HEK293 (cell line): ENCODE results near the gene KRT79.

Experiments
- BCL11A ChIP-seq: fragments of 450-650 bp; formaldehyde crosslinking; IDR thresholded peaks from 2 replicates; pipeline ENCODE4 v1.5.1; 2016; ENCODE audit warnings: low read depth, missing biosample characterization, missing genetic modification characterization
- FEZF1 ChIP-seq: fragments of 450-650 bp; formaldehyde crosslinking; IDR thresholded peaks from 2 replicates; pipeline ENCODE4 v1.5.1; 2016; ENCODE audit warnings: missing biosample characterization, missing genetic modification characterization
- GLI4 ChIP-seq: fragments of 450-650 bp; formaldehyde crosslinking; IDR thresholded peaks from 2 replicates; pipeline ENCODE4 v1.5.1; 2016; ENCODE audit warnings: missing biosample characterization, missing genetic modification characterization
- HIC1 ChIP-seq: fragments of 450-650 bp; formaldehyde crosslinking; IDR thresholded peaks from 2 replicates; pipeline ENCODE4 v1.5.1; 2016; ENCODE audit warnings: missing biosample characterization, missing genetic modification characterization
- HOXD13 ChIP-seq: sonication (generic); formaldehyde crosslinking; IDR thresholded peaks from 2 replicates; pipeline ENCODE4 v1.8.0; 2022; ENCODE audit warnings: missing genetic modification reagents, borderline replicate concordance
- IKZF3 ChIP-seq: fragments of 450-650 bp; IDR thresholded peaks from 2 replicates; pipeline ENCODE4 v1.5.0; 2018; ENCODE audit warnings: missing biosample characterization, mild to moderate bottlenecking, missing genetic modification characterization, moderate library complexity
- INSM2 ChIP-seq: fragments of 450-650 bp; formaldehyde crosslinking; IDR thresholded peaks from 2 replicates; pipeline ENCODE4 v1.5.1; 2016; ENCODE audit warnings: missing biosample characterization, missing genetic modification characterization
- KLF10 ChIP-seq: fragments of 450-650 bp; IDR thresholded peaks from 2 replicates; pipeline ENCODE4 v1.5.1; 2018; ENCODE audit warnings: missing biosample characterization, mild to moderate bottlenecking, missing genetic modification characterization
- PATZ1 ChIP-seq: fragments of 450-650 bp; formaldehyde crosslinking; IDR thresholded peaks from 2 replicates; pipeline ENCODE4 v1.5.1; 2016; ENCODE audit warnings: missing biosample characterization, missing genetic modification characterization
- PRDM1 ChIP-seq: fragments of 450-650 bp; formaldehyde crosslinking; IDR thresholded peaks from 2 replicates; pipeline ENCODE4; 2016; ENCODE audit warnings: missing biosample characterization, missing genetic modification characterization
- SP7 ChIP-seq: fragments of 450-650 bp; formaldehyde crosslinking; IDR thresholded peaks from 2 replicates; pipeline ENCODE4 v1.5.1; 2016; ENCODE audit warnings: missing biosample characterization, missing genetic modification characterization
- WT1 ChIP-seq: fragments of 450-650 bp; formaldehyde crosslinking; IDR thresholded peaks from 2 replicates; pipeline ENCODE4 v1.5.1; 2016; ENCODE audit warnings: missing biosample characterization, missing genetic modification characterization
- ZBTB17 ChIP-seq: fragments of 450-650 bp; formaldehyde crosslinking; IDR thresholded peaks from 2 replicates; pipeline ENCODE4 v1.5.1; 2016; ENCODE audit warnings: missing biosample characterization, missing genetic modification characterization
- ZBTB20 ChIP-seq: fragments of 450-650 bp; formaldehyde crosslinking; IDR thresholded peaks from 2 replicates; pipeline ENCODE4 v1.5.1; 2016; ENCODE audit warnings: missing biosample characterization, missing genetic modification characterization
- ZBTB6 ChIP-seq: fragments of 450-650 bp; formaldehyde crosslinking; IDR thresholded peaks from 2 replicates; pipeline ENCODE4 v1.5.1; 2017; ENCODE audit warnings: missing biosample characterization, missing genetic modification characterization
- ZBTB7A ChIP-seq: fragments of 450-650 bp; formaldehyde crosslinking; IDR thresholded peaks from 2 replicates; pipeline ENCODE4 v1.5.1; 2016; ENCODE audit warnings: low read depth, missing biosample characterization, missing genetic modification characterization
- ZBTB8A ChIP-seq: fragments of 450-650 bp; formaldehyde crosslinking; IDR thresholded peaks from 2 replicates; pipeline ENCODE4 v1.5.1; 2016; ENCODE audit warnings: missing biosample characterization, missing genetic modification characterization
- ZFHX2 ChIP-seq: fragments of 450-650 bp; formaldehyde crosslinking; conservative IDR thresholded peaks from 2 replicates; pipeline ENCODE4 v1.5.1; 2016; ENCODE audit warnings: missing biosample characterization, missing genetic modification characterization
- ZIC2 ChIP-seq: fragments of 450-650 bp; formaldehyde crosslinking; IDR thresholded peaks from 2 replicates; pipeline ENCODE4 v1.5.1; 2016; ENCODE audit warnings: missing biosample characterization, missing genetic modification characterization
- ZNF157 ChIP-seq: fragments of 450-650 bp; formaldehyde crosslinking; IDR thresholded peaks from 2 replicates; pipeline ENCODE4 v1.5.1; 2016; ENCODE audit warnings: missing biosample characterization, missing genetic modification characterization
- ZNF24 ChIP-seq: fragments of 450-650 bp; formaldehyde crosslinking; IDR thresholded peaks from 2 replicates; pipeline ENCODE4 v1.5.1; 2016; ENCODE audit warnings: missing biosample characterization, missing genetic modification characterization
- ZNF311 ChIP-seq: fragments of 450-650 bp; formaldehyde crosslinking; IDR thresholded peaks from 2 replicates; pipeline ENCODE4 v1.5.1; 2017; ENCODE audit warnings: missing biosample characterization, missing genetic modification characterization, borderline replicate concordance
- ZNF350 ChIP-seq: fragments of 450-650 bp; formaldehyde crosslinking; IDR thresholded peaks from 2 replicates; pipeline ENCODE4 v1.5.0; 2017; ENCODE audit warnings: missing biosample characterization, mild to moderate bottlenecking, missing genetic modification characterization
- ZNF391 ChIP-seq: fragments of 450-650 bp; formaldehyde crosslinking; IDR thresholded peaks from 2 replicates; pipeline ENCODE4 v1.5.1; 2016; ENCODE audit warnings: low read depth, missing biosample characterization, missing genetic modification characterization, borderline replicate concordance
- ZNF394 ChIP-seq: fragments of 450-650 bp; formaldehyde crosslinking; IDR thresholded peaks from 2 replicates; pipeline ENCODE4 v1.5.1; 2016; ENCODE audit warnings: missing biosample characterization, missing genetic modification characterization, mild to moderate bottlenecking, moderate library complexity, borderline replicate concordance
- ZNF449 ChIP-seq: fragments of 450-650 bp; formaldehyde crosslinking; IDR thresholded peaks from 2 replicates; pipeline ENCODE4 v1.5.1; 2017; ENCODE audit warnings: missing biosample characterization, mild to moderate bottlenecking, missing genetic modification characterization, moderate library complexity
- ZNF629 ChIP-seq: fragments of 450-650 bp; formaldehyde crosslinking; IDR thresholded peaks from 2 replicates; pipeline ENCODE4 v1.5.1; 2017; ENCODE audit warnings: missing biosample characterization, missing genetic modification characterization
- ZNF76 ChIP-seq: fragments of 450-650 bp; formaldehyde crosslinking; IDR thresholded peaks from 2 replicates; pipeline ENCODE4; 2016; ENCODE audit warnings: low read depth, missing biosample characterization, missing genetic modification characterization, borderline replicate concordance
- ZNF837 ChIP-seq: fragments of 450-650 bp; formaldehyde crosslinking; IDR thresholded peaks from 2 replicates; pipeline ENCODE4 v1.5.1; 2016; ENCODE audit warnings: missing biosample characterization, missing genetic modification characterization
- ZNF843 ChIP-seq: fragments of 450-650 bp; formaldehyde crosslinking; IDR thresholded peaks from 2 replicates; pipeline ENCODE4 v1.5.1; 2016; ENCODE audit warnings: missing biosample characterization, missing genetic modification characterization
- ZSCAN30 ChIP-seq: fragments of 450-650 bp; IDR thresholded peaks from 2 replicates; pipeline ENCODE4 v1.5.1; 2018; ENCODE audit warnings: missing biosample characterization, mild to moderate bottlenecking, missing genetic modification characterization, moderate library complexity

KRT79 gene

GRCh38 chr12:52873832-52874572, 39.9 kb upstream of the KRT79 start (continued):
- TF ChIP-seq ZNF311 (tag by site-specific recombination) (no peak), ZIC2 (tag by site-specific recombination) (peak; percentile 92), KLF10 (tag by site-specific recombination) (peak; percentile 82), ZFHX2 (peak; percentile 92), ZSCAN30 (no peak), ZBTB8A (peak; percentile 83), GLI4 (no peak), ZBTB17 (tag by site-specific recombination) (peak; percentile 58; the same call in 1 of the 2 replicates), ZBTB6 (tag by site-specific recombination) (peak; percentile 85), ZNF157 (tag by site-specific recombination) (no peak), ZBTB20 (tag by site-specific recombination) (peak; percentile 31; the same call in 1 of the 2 replicates), HIC1 (peak; percentile 67), ZNF629 (tag by site-specific recombination) (peak; percentile 61), HOXD13 (CRISPR knock-in tag) (no peak), ZNF391 (no peak), ZNF24 (0 out of 2 replicates have a peak, but pooled peaks have one; percentile 51), ZNF394 (tag by site-specific recombination) (0 out of 2 replicates have a peak, but pooled peaks have one; percentile 41), ZNF837 (tag by site-specific recombination) (no peak), WT1 (tag by site-specific recombination) (peak; percentile 88), IKZF3 (tag by site-specific recombination) (peak; percentile 95), PATZ1 (tag by site-specific recombination) (peak; percentile 96), ZNF350 (tag by site-specific recombination) (no peak), ZNF449 (tag by site-specific recombination) (no peak), SP7 (tag by site-specific recombination) (peak; percentile 88), ZNF843 (tag by site-specific recombination) (peak; percentile 37; the same call in 1 of the 2 replicates), FEZF1 (no peak), INSM2 (tag by site-specific recombination) (peak; percentile 73; the same call in 1 of the 2 replicates), PRDM1 (peak; percentile 65; the same call in 1 of the 2 replicates), ZBTB7A (tag by site-specific recombination) (0 out of 2 replicates have a peak, but pooled peaks have one; percentile 12), ZNF76 (tag by site-specific recombination) (no peak), BCL11A (tag by site-specific recombination) (peak; percentile 41; the same call in 1 of the 2 replicates)
